ENCODE results near the gene DRICH1.

DNA sequence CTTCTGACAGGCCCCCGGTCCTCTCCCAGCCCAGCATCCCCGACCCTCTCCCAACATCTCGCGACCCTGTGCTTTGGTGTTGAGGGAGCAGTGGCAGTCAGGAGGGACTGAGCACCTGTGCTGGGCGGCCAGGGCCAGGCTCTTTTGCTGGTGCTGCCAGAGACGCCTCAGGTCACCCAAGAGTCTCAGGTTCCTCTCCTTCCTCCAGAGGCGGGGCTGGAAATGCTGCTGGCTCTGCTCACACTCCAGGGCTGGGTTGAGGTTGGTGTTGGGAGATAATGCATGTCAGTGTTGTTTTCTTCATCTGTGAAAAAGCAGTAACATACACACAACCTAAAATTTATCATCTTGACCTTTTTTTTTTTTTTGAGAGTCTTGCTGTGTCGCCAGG, 50.9 kb downstream of the DRICH1 start:
- no peak for TF ChIP-seq EZH2 (IDR thresholded peaks at IDR 0.05; ENCODE audit: insufficient read depth, poor library complexity, severe bottlenecking)
- no peak for TF ChIP-seq EZH2phosphoT487 (IDR thresholded peaks at IDR 0.05; ENCODE audit: insufficient read depth, low read depth)
